B cell (primary cell): ENCODE measurements around the gene ACSS1. TPM values are rescaled to one million over a fixed set of nuclear protein-coding genes. Genes with fewer than 3 reads are reported as not detected.

ENCODE experiments used
- ATAC-seq: fragments of 200-7000 bp; cut with Tn5 transposase; one replicate; pipeline ENCODE4 v1.10.0; 2021; ENCODE audit warnings: low read depth, mild to moderate bottlenecking, moderate number of reproducible peaks, moderate library complexity
- CTCF ChIA-PET: fragments of 350-600 bp; sonication (Branson Sonifier 250); formaldehyde crosslinking; loops from one replicate; lab custom pipeline; 2021; ENCODE audit warnings: antibody characterized with exemption, inconsistent platforms; lab: Charles Lee
- POLR2A ChIA-PET: fragments of 350-600 bp; sonication (Branson Sonifier 250); formaldehyde crosslinking; loops from one replicate; lab custom pipeline; 2021; ENCODE audit warnings: antibody characterized with exemption; lab: Charles Lee
- DNase-seq: peaks from one replicate; pipeline ENCODE4 v3.0.0; 2013
- H2AFZ ChIP-seq: 2 replicates; pipeline ENCODE4 v1.6.1; 2012; ENCODE audit warnings: mild to moderate bottlenecking, low read depth, low read length; ENCODE audit not compliant: insufficient read depth, poor library complexity, severe bottlenecking
- H3K27ac ChIP-seq, 2 donors: 1 replicate in 1 of 2; 2 replicates in 1 of 2; pipeline ENCODE4 v1.5.1; 2012 to 2013; ENCODE audit warnings: low read length in 2 of 2, mild to moderate bottlenecking in 2 of 2, moderate library complexity in 1 of 2
- H3K27me3 ChIP-seq, 4 experiments: fragments of 200-600 bp in 1 of 4; sonication (generic) in 1 of 4; replicated peaks in 1 of 4; 1 replicate in 2 of 4; 2 replicates in 2 of 4; pipeline versions ENCODE4 v1.6.1 to v1.7.0; 2013 to 2016; ENCODE audit warnings: low read length in 3 of 4, mild to moderate bottlenecking in 2 of 4, mixed read lengths in 1 of 4, moderate library complexity in 1 of 4; ENCODE audit not compliant: insufficient read depth in 4 of 4, control insufficient read depth in 3 of 4; ENCODE audit errors: control extremely low read depth in 1 of 4
- H3K36me3 ChIP-seq, 2 experiments: replicated peaks in 1 of 2; 1 replicate in 1 of 2; 2 replicates in 1 of 2; pipeline versions ENCODE4 v1.6.1 to v1.7.1; 2013; ENCODE audit warnings: low read length in 1 of 2; ENCODE audit not compliant: insufficient read depth in 2 of 2, control insufficient read depth in 1 of 2; ENCODE audit errors: control extremely low read depth in 1 of 2, extremely low read depth in 1 of 2
- H3K4me1 ChIP-seq, 2 donors: fragments of 200-600 bp in 1 of 2; sonication (generic) in 1 of 2; 1 replicate in 1 of 2; 2 replicates in 1 of 2; pipeline versions ENCODE4 v1.5.1 to v1.6.1; 2013 to 2017; ENCODE audit warnings: low read length in 2 of 2; ENCODE audit not compliant: control insufficient read depth in 2 of 2, insufficient read depth in 2 of 2
- H3K4me2 ChIP-seq: replicated peaks from 2 replicates; pipeline ENCODE3; 2012; ENCODE audit warnings: mild to moderate bottlenecking, low read depth, low read length; ENCODE audit not compliant: poor library complexity, severe bottlenecking
- H3K4me3 ChIP-seq, 5 experiments: fragments of 200-600 bp in 1 of 5; sonication (generic) in 1 of 5; 1 replicate in 3 of 5; 2 replicates in 2 of 5; pipeline versions ENCODE4 v1.5.1 to v1.7.0; 2011 to 2016; ENCODE audit warnings: low read length in 4 of 5, mild to moderate bottlenecking in 4 of 5, low read depth in 2 of 5, control low read depth in 1 of 5, moderate library complexity in 1 of 5; ENCODE audit not compliant: insufficient read depth in 1 of 5; ENCODE audit errors: control extremely low read depth in 1 of 5, extremely low read depth in 1 of 5
- H3K79me2 ChIP-seq: fragments of 200-600 bp; sonication (generic); one replicate; pipeline ENCODE4 v1.6.0; 2016; ENCODE audit warnings: low read length; ENCODE audit not compliant: control insufficient read depth, insufficient read depth
- H3K9ac ChIP-seq: fragments of 200-600 bp; sonication (generic); 2 replicates; pipeline ENCODE4 v1.6.1; 2017; ENCODE audit warnings: mild to moderate bottlenecking, low read length, moderate library complexity
- H3K9me3 ChIP-seq, 3 donors: one replicate each; pipeline versions ENCODE4 v1.6.1 to v1.7.1; 2013; ENCODE audit warnings: low read length in 2 of 3; ENCODE audit not compliant: control insufficient read depth in 2 of 3, insufficient read depth in 1 of 3; ENCODE audit errors: control extremely low read depth in 1 of 3
- H4K20me1 ChIP-seq: 2 replicates; pipeline ENCODE4 v1.6.0; 2012; ENCODE audit warnings: mild to moderate bottlenecking, low read length; ENCODE audit not compliant: insufficient read depth, control insufficient read depth, poor library complexity, severe bottlenecking
- H3K27ac Mint-ChIP-seq: one replicate; pipeline ENCODE4 v1.8.0; 2021; ENCODE audit warnings: mixed read lengths
- H3K27me3 Mint-ChIP-seq: one replicate; pipeline ENCODE4 v1.8.0; 2021; ENCODE audit warnings: mixed read lengths
- H3K4me1 Mint-ChIP-seq: one replicate; pipeline ENCODE4 v1.8.0; 2021; ENCODE audit warnings: mixed read lengths
- H3K4me3 Mint-ChIP-seq: one replicate; pipeline ENCODE4 v1.8.0; 2021; ENCODE audit warnings: mixed read lengths
- H3K9me3 Mint-ChIP-seq: one replicate; pipeline ENCODE4 v1.8.0; 2022; ENCODE audit warnings: mixed read lengths; ENCODE audit not compliant: insufficient read depth
- EZH2 ChIP-seq: IDR thresholded peaks from 2 replicates; pipeline ENCODE4 v1.6.1; 2012; ENCODE audit warnings: borderline replicate concordance, low read depth, mild to moderate bottlenecking, moderate library complexity, low read length; ENCODE audit not compliant: insufficient read depth, poor library complexity, severe bottlenecking
- WGBS: methylation state at CpG from one replicate; pipeline ENCODE4 v1.1.5; 2013; ENCODE audit warnings: missing lambda C conversion rate; ENCODE audit not compliant: insufficient coverage; 5-methylcytosine and 5-hydroxymethylcytosine counted together
- intact Hi-C: fragments of 100-400 bp; cut with micrococcal nuclease; formaldehyde crosslinking; loops from one replicate; pipeline ENCODE4 v1.10.0; 2022
- polyA plus RNA-seq: library from polyadenylated mRNA; depleted of rRNA; stranded (reverse); fragments of >200 nt; gene quantifications from 2 replicates; pipeline ENCODE4 v1.2.3, GENCODE V29; 2012
- total RNA-seq, 2 donors: library from RNA; stranded (reverse); fragments of 120-200 nt in 1 of 2; gene quantifications; 1 replicate in 1 of 2; 2 replicates in 1 of 2; pipeline versions ENCODE4 v1.2.3 to v1.2.4, GENCODE V29; 2013 to 2022
- TF ChIP-seq, protein P1 (sequence below): fragments of 200-600 bp; IDR thresholded peaks from one replicate; pipeline ENCODE4 v1.8.0; 2022; ENCODE audit warnings: antibody characterized with exemption, mild to moderate bottlenecking

The ACSS1 gene
- total and polyA plus RNA-seq, 2 donors (not counting 1 experiment from before 2014, with no cell fraction given), result 82.7 to 95.5 TPM

DNA sequence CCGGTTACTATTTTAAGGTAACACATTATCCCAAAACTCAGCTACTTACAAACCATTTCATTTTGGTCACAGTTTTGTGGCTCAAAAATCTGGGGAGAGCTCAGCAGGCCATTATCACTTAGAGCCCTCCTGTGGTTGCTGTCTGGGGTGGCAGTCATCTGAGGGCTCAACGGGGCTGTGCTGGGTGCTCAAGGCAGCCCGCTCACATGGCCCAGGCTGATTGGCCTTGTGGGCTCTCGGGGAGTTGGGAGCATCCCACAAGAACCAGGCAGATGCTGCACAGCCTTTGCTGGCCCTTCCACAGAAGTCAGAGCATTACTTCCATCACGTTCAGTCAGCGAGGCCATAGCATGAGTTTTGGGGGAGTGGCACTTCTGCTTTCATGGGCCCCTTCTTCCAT lies 30.3 kb upstream of the ACSS1 start:
- no peak for ATAC-seq
- no peaks in the 10 kb centered on the region for H3K9me3 Mint-ChIP-seq
- peaks cover 62% of the 10 kb centered on the region for H3K27me3 Mint-ChIP-seq
- no peak for TF ChIP-seq EZH2
- TF ChIP-seq, protein P1, sequence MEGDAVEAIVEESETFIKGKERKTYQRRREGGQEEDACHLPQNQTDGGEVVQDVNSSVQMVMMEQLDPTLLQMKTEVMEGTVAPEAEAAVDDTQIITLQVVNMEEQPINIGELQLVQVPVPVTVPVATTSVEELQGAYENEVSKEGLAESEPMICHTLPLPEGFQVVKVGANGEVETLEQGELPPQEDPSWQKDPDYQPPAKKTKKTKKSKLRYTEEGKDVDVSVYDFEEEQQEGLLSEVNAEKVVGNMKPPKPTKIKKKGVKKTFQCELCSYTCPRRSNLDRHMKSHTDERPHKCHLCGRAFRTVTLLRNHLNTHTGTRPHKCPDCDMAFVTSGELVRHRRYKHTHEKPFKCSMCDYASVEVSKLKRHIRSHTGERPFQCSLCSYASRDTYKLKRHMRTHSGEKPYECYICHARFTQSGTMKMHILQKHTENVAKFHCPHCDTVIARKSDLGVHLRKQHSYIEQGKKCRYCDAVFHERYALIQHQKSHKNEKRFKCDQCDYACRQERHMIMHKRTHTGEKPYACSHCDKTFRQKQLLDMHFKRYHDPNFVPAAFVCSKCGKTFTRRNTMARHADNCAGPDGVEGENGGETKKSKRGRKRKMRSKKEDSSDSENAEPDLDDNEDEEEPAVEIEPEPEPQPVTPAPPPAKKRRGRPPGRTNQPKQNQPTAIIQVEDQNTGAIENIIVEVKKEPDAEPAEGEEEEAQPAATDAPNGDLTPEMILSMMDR, result no peak
- H3K27ac ChIP-seq, result no peak overlapping the region
- H3K9ac ChIP-seq, result no peak overlapping the region
- ChIA-PET POLR2A (no interaction called here), CTCF (no interaction called here)
- no peak for DNase-seq
- peaks cover 0 to 12% of the 10 kb centered on the region in 2 donors for H3K4me1 ChIP-seq
- no peak overlapping the region for H3K27ac Mint-ChIP-seq
- no peaks in the 10 kb centered on the region for H3K79me2 ChIP-seq
- H3K9me3 ChIP-seq, result peaks cover 0 to 12% (median 0%) of the 10 kb centered on the region in 3 donors
- H3K4me3 Mint-ChIP-seq, result no peak overlapping the region
- no peaks in the 10 kb centered on the region for H3K36me3 ChIP-seq
- H4K20me1 ChIP-seq, result no peaks in the 10 kb centered on the region
- peaks cover 2% of the 10 kb centered on the region for H3K4me1 Mint-ChIP-seq
- intact Hi-C loops, result no loop called here
- H2AFZ ChIP-seq, result no peak overlapping the region
- H3K4me2 ChIP-seq, result no peak overlapping the region
- WGBS, result 96% methylated on average over 3 of the region's 6 CpGs
- no peak overlapping the region for H3K4me3 ChIP-seq
- peaks cover 0 to 50% (median 16%) of the 10 kb centered on the region in 4 experiments for H3K27me3 ChIP-seq

DNA sequence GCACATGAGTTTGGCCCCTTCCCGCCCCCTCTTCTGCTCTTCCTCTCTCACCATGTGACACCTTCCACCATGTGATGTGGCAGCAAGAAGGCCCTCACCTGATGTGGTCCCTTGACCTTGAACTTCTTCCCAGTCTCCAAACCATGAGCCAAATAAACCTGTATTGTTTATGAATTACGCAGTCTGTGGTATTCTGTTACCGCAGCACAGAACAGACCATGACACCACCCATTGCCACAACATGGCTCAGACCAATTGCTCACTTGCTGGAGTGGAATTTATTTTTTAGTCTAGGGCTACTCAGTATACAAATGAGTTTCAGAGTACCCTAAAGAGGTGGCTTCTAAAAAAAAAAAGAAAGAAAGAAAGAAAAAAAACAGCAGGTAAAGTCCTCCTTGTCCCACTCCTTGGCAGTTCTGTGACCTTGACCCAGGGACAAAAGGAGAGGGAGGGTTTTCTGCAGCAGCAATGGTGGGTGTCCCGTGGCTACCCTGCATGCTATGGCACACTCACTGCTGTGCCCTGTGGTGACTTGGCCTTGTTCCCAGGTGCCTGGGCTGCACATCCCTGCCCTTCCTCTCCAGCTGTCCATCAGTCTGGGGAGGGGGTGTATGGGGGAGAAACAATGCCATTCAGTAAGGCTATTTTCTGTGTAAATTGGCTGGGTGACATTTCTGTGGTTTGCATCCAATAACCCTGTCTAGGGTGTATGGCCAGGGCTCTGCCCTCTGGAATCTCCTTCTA lies 29.4 kb upstream of the ACSS1 start:
- ChIA-PET POLR2A (no interaction called here), CTCF (no interaction called here)
- intact Hi-C loops, result no loop called here
- Histone ChIP-seq H3K27me3 (peaks cover 0 to 59% (median 20%) of the 10 kb centered on the region in 4 experiments), H3K36me3 (no peaks in the 10 kb centered on the region), H3K4me3 (no peak overlapping the region), H2AFZ (no peak overlapping the region), H3K4me1 (peaks cover 0 to 18% of the 10 kb centered on the region in 2 donors), H3K27ac (no peak overlapping the region), H3K4me2 (no peak overlapping the region), H4K20me1 (no peaks in the 10 kb centered on the region), H3K9ac (no peak overlapping the region), H3K9me3 (peaks cover 0 to 13% (median 0%) of the 10 kb centered on the region in 3 donors), H3K79me2 (no peaks in the 10 kb centered on the region)
- WGBS, result 40% methylated on average over 1 of the region's 4 CpGs
- ATAC-seq (no peak), DNase-seq (no peak)
- Mint-ChIP-seq H3K27ac (no peak overlapping the region), H3K9me3 (no peaks in the 10 kb centered on the region), H3K27me3 (peaks cover 65% of the 10 kb centered on the region), H3K4me3 (no peak overlapping the region), H3K4me1 (peaks cover 5% of the 10 kb centered on the region)
- TF ChIP-seq EZH2, result no peak
- TF ChIP-seq, protein P1, result no peak
